ENCODE measurements around the gene NCOA4.
"Not testable (repeated sequence)": the region's sequence is repeated elsewhere in the genome, so short reads cannot be mapped to it uniquely, and the experiment has no call there.

The NCOA4 gene

DNA sequence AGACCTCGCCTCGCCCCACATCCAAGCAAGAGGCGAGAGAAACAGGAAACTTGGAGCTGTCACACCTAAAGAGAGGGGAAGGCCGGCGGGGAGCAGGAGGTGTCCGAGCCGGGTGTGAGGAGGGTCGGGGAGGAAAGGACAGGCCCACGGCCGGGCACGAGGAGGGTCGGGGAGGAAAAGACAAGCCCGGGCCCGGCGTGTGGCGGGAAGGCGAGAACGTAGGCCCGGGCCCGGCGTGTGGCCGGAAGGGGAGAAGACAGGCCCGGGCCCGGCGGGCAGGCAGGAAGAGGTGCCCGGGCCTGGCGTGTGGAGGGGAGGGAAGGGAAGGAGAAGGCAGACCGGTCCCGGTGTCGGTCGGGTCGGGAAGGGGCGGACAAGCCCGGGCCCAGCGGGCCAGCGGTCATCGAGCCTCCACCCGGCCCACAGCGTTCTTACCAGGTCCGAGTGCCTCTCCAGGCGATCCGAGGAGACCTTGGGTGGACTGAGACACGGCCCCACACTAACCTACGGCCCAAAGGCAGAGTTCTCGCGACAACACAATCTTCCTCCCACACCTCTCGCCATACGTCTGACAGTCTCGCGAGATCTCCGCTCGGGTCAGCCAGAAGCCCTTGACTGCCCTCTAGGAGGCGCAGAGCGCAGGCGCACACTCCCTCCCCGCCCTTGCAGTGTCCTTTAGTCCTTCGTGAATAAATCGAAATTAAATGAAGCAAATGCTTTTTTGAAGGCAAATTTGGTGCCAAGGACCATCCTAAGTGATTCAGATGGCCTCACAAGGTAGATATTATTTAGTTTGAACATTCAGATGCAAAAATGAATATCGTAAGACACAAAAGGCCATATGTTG lies at the start of gene NCOA4:
TSS of gene NCOA4 (minus strand) at position 533 of the 847 bp plus-strand sequence. CDS start 13,943 bp downstream, outside the sequence.
- DNase-seq (ENCODE audit: low read depth in 2 of 2), result peak; percentile 89 to 96

DNA sequence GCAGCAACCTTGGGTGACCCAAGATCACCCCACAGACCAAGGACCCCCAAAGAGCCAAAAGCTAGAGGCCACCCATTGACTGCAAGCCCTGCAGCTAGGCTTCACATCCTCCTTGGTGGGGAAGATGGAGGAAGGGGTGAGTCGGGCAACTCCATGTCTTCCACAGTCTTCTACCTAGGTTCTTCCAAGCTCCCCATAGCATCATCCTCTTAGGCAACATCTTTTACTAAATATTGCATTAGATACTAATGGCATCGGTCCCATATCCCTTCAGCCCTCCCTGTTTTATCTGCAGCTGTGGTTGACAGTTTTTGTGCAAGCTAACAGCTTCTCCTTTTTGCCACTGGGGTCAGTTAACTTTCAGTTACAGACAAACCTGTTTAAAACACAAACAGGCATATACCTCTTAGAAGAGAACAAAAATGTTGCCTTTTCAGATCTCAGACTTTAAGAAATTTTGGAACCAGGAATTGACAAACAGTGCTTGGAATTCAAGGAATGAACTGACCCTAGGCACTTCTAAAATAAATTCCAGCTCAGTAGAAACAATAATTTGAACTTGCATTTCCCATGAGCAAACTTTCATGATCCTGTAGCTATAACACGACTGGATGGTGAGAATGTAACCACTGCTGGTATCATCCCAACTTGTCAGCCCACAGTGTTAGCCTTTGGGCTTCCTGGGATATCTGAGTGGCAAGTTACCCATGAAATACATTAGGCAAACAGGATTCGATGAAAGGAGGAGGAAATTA lies 49.6 kb upstream of the NCOA4 start:
- DNase-seq (ENCODE audit: low read depth in 2 of 2), result no peak

DNA sequence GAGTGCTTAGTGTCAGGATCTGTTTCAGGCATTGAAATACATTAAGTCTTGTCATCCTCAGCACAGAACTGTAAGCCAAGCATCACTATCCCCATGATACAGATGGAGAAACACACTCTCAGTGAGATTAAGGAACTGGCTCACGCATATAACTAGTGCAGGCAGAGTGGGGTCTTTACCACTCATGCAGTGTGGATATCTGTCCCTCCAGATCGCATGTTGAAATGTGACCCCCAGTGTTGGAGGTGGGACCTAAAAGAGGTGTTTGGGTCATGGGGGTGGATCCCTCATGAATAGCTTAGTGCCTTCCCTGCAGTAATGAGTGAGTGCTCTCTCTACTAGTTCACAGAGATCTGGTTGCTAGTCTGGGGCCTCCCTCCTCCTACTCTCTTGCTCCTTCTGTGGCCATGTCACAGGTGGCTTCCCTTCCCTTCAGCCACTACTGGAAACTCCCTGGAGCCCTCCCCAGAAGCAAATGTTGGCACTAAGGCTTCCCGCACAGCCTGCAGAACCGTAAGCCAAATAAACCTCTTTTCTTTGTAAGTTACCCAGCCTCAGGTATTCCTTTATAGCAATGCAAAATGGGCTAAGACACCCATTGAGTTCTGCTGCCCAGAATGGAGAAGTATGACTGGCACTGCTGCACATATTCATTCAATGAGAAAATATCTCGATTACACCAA lies 47.4 kb upstream of the NCOA4 start:
- no peak for DNase-seq (ENCODE audit: low read depth in 2 of 2)

- no peak for DNase-seq (ENCODE audit: low read depth in 2 of 2)
These were observed 46.7 kb upstream of the NCOA4 start for GRCh38 chr10:46077141-46077554.

GRCh38 chr10:46075869-46076268 lies 45.4 kb upstream of the NCOA4 start:
- no peak for DNase-seq (ENCODE audit: low read depth in 2 of 2)

- DNase-seq (ENCODE audit: low read depth in 2 of 2), result no peak
These were observed 43.9 kb upstream of the NCOA4 start for GRCh38 chr10:46074196-46074946.

GRCh38 chr10:46073564-46073963 lies 43.1 kb upstream of the NCOA4 start:
- no peak for DNase-seq (ENCODE audit: low read depth in 2 of 2)

DNA sequence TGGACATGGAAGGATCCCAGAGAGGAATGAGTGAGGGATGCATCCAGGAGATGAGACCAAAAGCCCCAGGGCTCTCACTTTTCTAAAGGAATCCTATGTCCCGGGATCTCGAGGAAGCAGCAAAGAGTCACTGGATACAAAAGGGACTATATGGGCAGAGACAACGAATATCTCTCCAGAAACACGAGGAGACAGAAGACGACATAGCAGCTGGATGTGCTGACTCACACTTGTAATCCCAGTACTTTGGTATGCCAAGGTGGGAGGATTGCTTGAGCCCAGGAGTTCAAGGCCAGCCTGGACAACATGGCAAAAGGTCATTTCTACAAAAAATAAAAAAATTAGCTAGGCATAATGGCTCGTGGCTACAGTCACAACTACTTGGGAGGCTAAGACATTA lies 40.3 kb upstream of the NCOA4 start:
- no peak for DNase-seq (ENCODE audit: low read depth in 2 of 2)

- DNase-seq (ENCODE audit: low read depth in 2 of 2), result no peak
These were observed 39.5 kb upstream of the NCOA4 start for GRCh38 chr10:46069771-46070463.

- DNase-seq (ENCODE audit: low read depth in 2 of 2), result no peak
These were observed 38.5 kb upstream of the NCOA4 start for GRCh38 chr10:46068905-46069304.

- no peak for DNase-seq (ENCODE audit: low read depth in 2 of 2)
These were observed 37.7 kb upstream of the NCOA4 start for GRCh38 chr10:46068117-46068516.

DNA sequence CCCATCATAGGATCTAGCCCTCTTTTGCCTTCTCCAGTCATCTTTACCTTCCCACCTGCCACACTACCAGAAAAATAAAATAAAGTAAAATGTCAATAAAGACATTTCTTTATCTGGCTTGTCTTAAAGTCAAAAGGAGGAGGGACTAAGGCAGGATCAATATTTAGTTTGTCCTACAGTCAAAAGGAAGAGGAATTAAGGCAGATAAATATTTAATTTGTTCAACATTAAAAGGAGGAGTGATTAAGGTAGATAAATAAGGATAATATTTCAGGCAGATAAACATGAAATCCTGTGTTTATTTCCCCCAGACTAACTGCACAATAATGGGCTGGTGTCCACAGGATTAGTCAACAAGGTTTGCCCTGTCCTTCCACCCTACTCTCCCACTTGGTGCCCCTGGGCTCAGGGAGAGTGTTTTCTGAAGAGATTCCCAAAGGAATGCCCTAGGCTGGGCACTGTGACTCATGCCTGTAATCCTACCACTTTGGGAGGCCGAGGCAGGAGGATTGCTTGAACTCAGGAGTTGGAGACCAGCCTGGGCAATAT lies 33.9 kb upstream of the NCOA4 start:
- DNase-seq (ENCODE audit: low read depth in 2 of 2), result no peak

- DNase-seq (ENCODE audit: low read depth in 2 of 2), result no peak
These were observed 32.5 kb upstream of the NCOA4 start for GRCh38 chr10:46062723-46063428.

- DNase-seq (ENCODE audit: low read depth in 2 of 2), result no peak
These were observed 30.3 kb upstream of the NCOA4 start for GRCh38 chr10:46060706-46061105.

GRCh38 chr10:46057927-46058326 lies 27.5 kb upstream of the NCOA4 start:
- not testable (repeated sequence) for DNase-seq (ENCODE audit: low read depth in 2 of 2)

GRCh38 chr10:46057038-46057437 lies 26.6 kb upstream of the NCOA4 start:
- no peak for DNase-seq (ENCODE audit: low read depth in 2 of 2)

DNA sequence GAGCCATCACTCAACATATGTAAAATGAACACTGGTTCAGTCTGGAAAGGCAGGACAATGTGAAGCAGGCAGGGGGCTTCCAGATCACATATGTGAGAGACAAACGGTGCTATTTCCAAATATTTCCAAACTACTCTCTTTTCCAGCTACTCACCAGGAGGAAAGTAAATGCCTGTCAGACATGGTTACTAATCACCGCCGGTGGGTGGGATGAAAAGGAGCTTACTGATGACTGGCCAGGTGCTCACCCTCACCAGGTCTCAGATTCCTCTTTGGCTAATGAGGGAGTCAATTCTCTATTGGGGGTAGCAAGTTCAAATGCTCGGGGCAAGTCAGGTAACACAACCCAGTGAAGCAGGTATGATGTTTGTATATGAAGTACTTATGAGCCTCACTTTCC lies 25.3 kb upstream of the NCOA4 start:
- DNase-seq (ENCODE audit: low read depth in 2 of 2), result no peak

DNA sequence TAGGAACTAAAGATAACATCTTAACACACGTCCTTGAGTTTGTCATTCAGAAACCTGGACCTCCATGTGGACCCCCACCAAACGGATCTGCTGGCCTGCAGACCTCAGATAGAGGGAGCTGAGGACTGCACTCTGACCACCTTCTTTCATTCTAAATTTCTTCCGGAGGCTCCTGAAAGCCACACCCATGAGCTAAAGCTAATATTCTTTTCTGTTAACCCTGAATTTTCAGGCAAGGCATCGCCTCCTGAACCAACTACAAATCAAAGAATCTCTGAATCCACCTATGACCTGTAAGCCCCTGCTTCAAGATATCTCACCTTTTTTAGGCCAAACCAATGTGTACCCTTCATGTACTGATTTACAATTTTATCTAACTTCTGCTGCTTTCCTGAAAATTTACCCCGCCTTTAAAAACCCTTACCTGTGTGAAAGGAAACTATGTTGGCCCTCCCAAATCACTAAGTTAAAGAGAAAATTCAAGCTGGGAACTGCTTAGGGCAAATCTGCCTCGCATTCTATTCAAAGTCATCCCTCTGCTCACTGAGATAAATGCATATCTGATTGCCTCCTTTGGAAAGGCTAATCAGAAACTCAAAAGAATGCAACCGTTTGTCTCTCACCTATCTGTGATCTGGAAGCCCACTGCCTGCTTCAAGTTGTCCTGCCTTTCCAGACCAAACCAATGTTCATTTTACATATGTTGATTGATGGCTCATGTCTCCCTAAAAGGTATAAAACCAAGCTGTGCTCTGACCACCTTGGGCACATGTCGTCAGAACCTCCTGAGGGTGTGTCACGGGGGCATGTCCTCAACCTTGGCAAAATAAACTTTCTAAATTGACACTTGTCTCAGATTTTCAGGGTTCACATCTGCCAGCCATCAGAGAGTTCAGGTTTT lies 23.4 kb upstream of the NCOA4 start:
- DNase-seq (ENCODE audit: low read depth in 2 of 2), result no peak

DNA sequence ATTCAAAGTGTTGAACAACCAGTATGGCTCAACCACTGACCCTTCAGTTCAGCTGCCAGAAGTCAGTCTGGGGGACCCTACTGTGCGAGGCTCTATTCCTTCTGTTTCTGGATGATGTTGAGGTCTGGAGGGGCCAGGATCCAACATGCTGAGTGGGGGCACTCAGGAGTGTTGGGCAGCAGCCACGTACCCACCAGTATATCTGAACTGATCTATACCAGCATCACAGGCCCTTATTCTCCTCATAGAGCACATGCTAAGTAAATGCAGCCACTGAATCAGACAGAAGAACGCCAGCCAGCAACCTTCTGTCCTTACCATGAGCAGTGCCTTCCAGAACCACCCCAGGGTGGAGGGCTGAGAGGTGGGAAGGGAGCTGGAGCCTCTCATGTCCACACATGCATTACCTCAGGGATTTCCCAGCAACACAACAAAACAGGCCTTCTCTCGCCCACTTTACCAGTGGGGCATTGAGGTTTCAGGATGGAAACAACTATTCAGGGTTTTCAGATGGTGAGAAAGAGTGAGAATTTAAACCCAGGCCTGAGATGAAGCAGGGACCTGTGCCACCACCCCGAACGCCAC lies 22.5 kb upstream of the NCOA4 start:
- DNase-seq (ENCODE audit: low read depth in 2 of 2), result no peak

All from activated CD8-positive, alpha-beta memory T cell treated with anti-CD3 and anti-CD28 coated beads for 4 hours (primary cell).